Astrocyte of the spinal cord (primary cell): ENCODE data around the gene LRCH1.

Experiments used
- DNase-seq: peaks from one replicate; pipeline ENCODE4 v3.0.0; 2011; ENCODE audit warnings: low read depth, low spot score
- H3K4me3 ChIP-seq: 2 replicates; pipeline ENCODE4 v1.5.1; 2011; ENCODE audit warnings: low read depth, mild to moderate bottlenecking, low read length, moderate library complexity
- CTCF ChIP-seq: IDR thresholded peaks from 2 replicates; pipeline ENCODE4 v1.5.1; 2012; ENCODE audit warnings: low read depth, mild to moderate bottlenecking, low read length, inconsistent platforms
- in situ Hi-C: cut with HindIII; loops from 2 replicates; pipeline ENCODE4 v1.10.0; 2017; ENCODE audit warnings: low sequenced_read_pairs

Gene LRCH1

GRCh38 chr13:46743191-46743590 lies 190.2 kb downstream of the LRCH1 start:
- no peak for DNase-seq
- in situ Hi-C loops, result no loop called here

GRCh38 chr13:46745062-46745461 lies 192.1 kb downstream of the LRCH1 start:
- no peak for TF ChIP-seq CTCF

More at GRCh38 chr13:46743191-46743590, 190.2 kb downstream of the LRCH1 start:
- no peak for TF ChIP-seq CTCF
- H3K4me3 ChIP-seq, result no peak overlapping the region

GRCh38 chr13:46745706-46746105 lies 192.7 kb downstream of the LRCH1 start:
- in situ Hi-C loops, result no loop called here
- no peak overlapping the region for H3K4me3 ChIP-seq
- no peak for TF ChIP-seq CTCF
- no peak for DNase-seq

More at GRCh38 chr13:46745062-46745461, 192.1 kb downstream of the LRCH1 start:
- in situ Hi-C loops, result no loop called here
- no peak overlapping the region for H3K4me3 ChIP-seq
- no peak for DNase-seq

GRCh38 chr13:46747031-46747820 lies 194.3 kb downstream of the LRCH1 start:
- DNase-seq, result no peak
- no peak overlapping the region for H3K4me3 ChIP-seq
- TF ChIP-seq CTCF, result no peak
- in situ Hi-C loops, result no loop called here

- no peak for TF ChIP-seq CTCF
- no peak for DNase-seq
- in situ Hi-C loops, result no loop called here
- no peak overlapping the region for H3K4me3 ChIP-seq
Observed at GRCh38 chr13:46748300-46748699, 195.3 kb downstream of the LRCH1 start.

- no peak for TF ChIP-seq CTCF
- in situ Hi-C loops, result no loop called here
- DNase-seq, result peak; percentile 54
- no peak overlapping the region for H3K4me3 ChIP-seq
Observed at GRCh38 chr13:46749951-46750350, 197.0 kb downstream of the LRCH1 start.
